ENCODE data around the gene TPRG1L. TPM values are rescaled to one million over a fixed set of nuclear protein-coding genes. Genes with fewer than 3 reads are reported as not detected.
"Not testable (repeated sequence)": the region's sequence is repeated elsewhere in the genome, so short reads cannot be mapped to it uniquely, and the experiment has no call there.

The TPRG1L gene
- total RNA-seq (2014; rRNA removed; shearing (Covaris generic)), result 19.6 and 22.0 TPM in 2 replicates

DNA sequence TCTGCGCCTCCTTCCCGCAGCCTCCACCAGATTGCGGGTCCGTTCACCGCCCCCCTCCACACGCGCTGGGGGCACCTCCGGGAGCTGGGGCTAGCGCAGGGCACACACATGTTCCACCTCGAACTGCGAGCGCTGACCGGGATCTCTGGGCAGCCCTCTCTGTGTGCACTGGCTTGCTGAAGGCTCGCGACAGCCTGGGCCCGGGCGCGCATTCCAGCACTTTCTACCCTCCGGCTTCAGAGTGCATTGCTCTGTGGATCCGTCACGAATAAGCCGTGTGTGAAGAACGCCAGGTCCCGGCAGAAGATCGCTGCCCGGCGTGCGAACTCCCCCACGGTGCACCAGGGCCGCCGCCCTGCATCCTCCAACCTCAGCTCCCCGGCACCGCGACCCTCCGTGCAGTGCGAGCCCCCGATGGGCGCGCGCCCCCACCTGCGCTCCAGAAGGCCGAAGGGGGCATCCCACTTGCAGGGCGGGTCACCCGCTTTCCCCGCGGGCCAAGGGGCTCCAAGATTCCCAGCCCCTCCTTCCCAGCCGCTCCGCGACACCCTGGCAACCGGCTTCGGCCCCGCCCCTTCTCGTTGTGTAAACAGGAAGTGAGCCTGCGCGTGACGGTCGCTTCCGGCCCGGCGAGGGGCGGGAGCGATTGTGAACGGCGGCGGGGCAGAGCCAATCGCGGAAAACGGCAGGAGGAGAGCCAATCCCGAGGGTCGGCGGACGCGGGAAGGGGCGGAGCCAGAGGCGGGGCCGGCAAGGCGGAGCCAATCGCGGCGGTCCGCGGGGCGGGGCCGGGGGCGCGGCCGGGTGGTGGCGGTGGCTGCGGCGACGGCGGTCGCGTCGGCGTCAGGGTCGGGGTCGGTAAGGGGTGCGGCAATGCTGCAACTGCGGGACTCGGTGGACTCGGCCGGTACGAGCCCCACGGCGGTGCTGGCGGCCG lies at the start of gene TPRG1L:
TSS of gene TPRG1L (plus strand) at position 816 of the 937 bp plus-strand sequence. CDS start at position 874, 58 bp downstream.
- peak within 1 kb of the TSS; percentile 88 for H3K4me3 ChIP-seq (ENCODE audit: insufficient read depth, low read depth, low read length)

DNA sequence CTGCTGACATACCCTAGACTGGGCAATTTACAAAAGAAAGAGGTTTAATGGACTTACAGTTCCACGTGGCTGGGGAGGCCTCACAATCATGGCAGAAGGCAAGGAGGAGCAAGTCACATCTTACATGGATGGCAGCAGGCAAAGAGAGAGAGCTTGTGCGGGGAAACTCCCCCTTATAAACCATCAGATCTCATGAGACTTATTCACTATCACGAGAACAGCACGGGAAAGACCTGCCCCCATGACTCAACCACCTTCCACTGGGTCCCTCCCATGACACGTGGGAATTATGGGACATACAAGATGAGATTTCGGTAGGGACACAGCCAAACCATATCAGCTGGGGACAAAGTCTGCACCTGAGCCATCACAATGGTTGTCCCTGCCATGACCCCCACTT lies 49.3 kb upstream of the TPRG1L start:
- not testable (repeated sequence) for H3K27me3 ChIP-seq (ENCODE audit: control insufficient read depth, insufficient read depth, low read length); DNase-seq; H3K36me3 ChIP-seq (replicated peaks; ENCODE audit: control insufficient read depth, insufficient read depth, low read length); H3K4me3 ChIP-seq (ENCODE audit: insufficient read depth, low read depth, low read length)

More for the DNA sequence above, at the start of gene TPRG1L:
- peaks cover 1% of the 10 kb centered on the region for H3K36me3 ChIP-seq (replicated peaks; ENCODE audit: control insufficient read depth, insufficient read depth, low read length)
- peaks cover 5% of the 10 kb centered on the region for H3K27me3 ChIP-seq (ENCODE audit: control insufficient read depth, insufficient read depth, low read length)
- DNase-seq, result peak; percentile 100

DNA sequence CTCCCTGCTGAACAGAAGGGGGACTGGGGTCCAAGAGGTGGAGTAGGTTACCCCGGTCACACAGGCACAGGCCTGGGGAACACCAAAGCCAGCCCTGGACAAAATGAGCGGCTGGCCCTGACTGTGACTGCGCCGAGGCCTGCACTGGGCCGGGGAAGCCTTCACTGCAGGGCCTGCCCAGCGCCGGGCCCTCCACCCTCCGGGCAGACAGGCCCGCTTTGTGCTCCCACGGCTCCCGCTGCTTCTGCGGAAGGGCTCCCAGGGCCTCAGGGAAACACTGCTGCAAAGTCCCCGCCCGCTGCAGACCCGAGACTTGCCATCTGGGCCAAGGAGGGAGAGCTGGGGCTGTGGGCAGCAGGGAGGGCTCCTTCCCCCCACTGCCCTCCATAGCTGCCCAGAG lies 48.8 kb upstream of the TPRG1L start:
- Histone ChIP-seq H3K36me3 (replicated peaks; ENCODE audit: control insufficient read depth, insufficient read depth, low read length) (no peaks in the 10 kb centered on the region), H3K4me3 (ENCODE audit: insufficient read depth, low read depth, low read length) (no peak overlapping the region), H3K27me3 (ENCODE audit: control insufficient read depth, insufficient read depth, low read length) (no peaks in the 10 kb centered on the region)
- DNase-seq, result no peak

DNA sequence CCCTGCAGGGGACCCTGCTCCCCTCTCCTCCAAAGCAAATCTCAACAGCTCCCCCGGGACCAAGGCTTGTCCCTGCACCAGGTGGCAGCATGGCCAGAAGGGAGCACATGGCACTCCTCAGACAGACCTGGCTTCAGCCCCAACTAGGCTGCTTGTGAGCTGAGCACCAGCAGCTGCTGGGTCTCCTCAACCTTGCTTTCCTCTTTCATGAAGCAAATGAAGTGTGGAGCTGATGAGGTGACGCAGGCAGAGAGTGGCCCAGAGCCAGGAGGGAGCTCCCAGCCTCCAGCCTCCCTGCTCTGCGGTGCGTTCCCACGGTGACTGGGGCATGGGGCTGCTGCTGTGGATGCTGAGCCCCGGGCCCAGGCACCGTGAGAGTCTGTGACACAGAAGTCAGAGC lies 47.5 kb upstream of the TPRG1L start:
- no peak for DNase-seq
- Histone ChIP-seq H3K36me3 (replicated peaks; ENCODE audit: control insufficient read depth, insufficient read depth, low read length) (no peaks in the 10 kb centered on the region), H3K27me3 (ENCODE audit: control insufficient read depth, insufficient read depth, low read length) (no peaks in the 10 kb centered on the region), H3K4me3 (ENCODE audit: insufficient read depth, low read depth, low read length) (no peak overlapping the region)

DNA sequence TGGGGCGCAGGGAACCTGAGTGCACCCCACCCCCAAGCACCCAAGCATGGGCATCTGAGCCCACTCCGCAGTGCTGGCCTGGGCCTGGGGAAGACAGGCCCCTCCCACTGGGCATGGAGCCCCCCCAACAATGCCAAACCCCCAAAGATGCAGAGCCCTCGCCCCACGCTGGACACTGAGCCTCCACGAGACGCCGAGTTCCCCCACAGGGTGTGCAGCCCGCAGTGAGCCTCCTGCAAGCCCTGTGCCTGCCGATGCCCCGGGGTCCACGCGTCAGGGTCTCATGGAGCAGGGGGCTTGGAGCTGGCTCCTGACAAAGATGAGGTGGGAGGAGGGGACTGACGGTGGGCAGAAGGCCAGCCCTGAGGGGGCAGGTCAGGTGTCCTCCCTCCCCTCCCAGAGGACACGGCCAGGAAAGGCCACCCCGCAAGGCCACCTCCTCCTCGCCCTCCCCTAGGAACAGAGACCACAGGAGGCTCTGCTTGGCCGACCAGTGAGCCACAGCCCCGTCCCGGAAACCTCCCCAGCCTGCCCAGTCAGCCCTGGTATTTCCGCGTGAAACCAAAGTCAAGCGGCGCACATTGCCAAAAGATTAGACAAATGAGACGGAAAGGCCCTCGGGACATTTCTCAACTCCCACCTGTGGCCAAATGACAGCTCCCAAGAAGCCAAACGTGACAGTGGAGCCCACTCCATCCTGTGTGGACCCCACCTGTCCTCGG lies 46.9 kb upstream of the TPRG1L start:
- no peak for DNase-seq
- no peaks in the 10 kb centered on the region for H3K36me3 ChIP-seq (replicated peaks; ENCODE audit: control insufficient read depth, insufficient read depth, low read length)

DNA sequence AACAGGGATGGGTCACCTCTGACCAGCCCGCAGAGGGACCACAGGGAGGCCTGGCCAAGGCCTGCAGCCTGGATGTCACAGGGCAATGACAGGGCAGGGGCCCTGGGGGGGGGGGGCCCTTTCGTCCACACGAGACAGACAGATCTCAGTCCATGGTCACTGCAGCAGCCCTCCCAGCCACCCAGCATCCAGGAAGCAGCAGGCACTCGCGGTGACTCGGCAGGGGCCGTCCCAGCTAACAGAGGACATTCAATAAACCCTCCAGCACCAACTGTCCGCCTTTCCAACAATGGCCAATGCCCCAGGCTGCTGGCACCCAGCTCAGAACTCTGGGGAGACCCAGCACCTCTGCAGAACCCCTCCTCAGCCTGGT lies 46.4 kb upstream of the TPRG1L start:
- no peaks in the 10 kb centered on the region for H3K36me3 ChIP-seq (replicated peaks; ENCODE audit: control insufficient read depth, insufficient read depth, low read length)
- no peak overlapping the region for H3K4me3 ChIP-seq (ENCODE audit: insufficient read depth, low read depth, low read length)
- no peak for DNase-seq
- no peaks in the 10 kb centered on the region for H3K27me3 ChIP-seq (ENCODE audit: control insufficient read depth, insufficient read depth, low read length)

More for the DNA sequence above, 46.9 kb upstream of the TPRG1L start:
- H3K27me3 ChIP-seq (ENCODE audit: control insufficient read depth, insufficient read depth, low read length), result no peaks in the 10 kb centered on the region
- no peak overlapping the region for H3K4me3 ChIP-seq (ENCODE audit: insufficient read depth, low read depth, low read length)

DNA sequence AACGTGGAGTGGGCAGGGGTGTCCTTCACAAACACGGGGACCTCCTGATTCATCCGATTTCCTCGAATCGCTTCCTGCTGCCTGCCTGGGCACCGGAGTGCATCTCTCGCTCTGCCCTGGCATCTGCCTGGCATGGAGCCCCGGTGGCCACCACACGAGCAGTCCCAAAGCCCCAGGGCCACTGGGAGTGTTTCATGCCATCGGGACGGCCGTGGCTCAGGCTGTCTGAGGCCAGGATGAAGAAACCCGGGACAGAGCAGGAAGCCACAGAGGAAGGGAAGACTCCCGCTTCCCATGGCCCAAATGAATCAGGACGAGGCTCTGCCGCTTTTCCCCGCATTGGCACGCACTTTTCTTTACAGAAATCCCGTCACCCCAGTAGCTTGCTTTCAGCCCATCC lies 45.9 kb upstream of the TPRG1L start:
- no peak for DNase-seq
- Histone ChIP-seq H3K27me3 (ENCODE audit: control insufficient read depth, insufficient read depth, low read length) (no peaks in the 10 kb centered on the region), H3K4me3 (ENCODE audit: insufficient read depth, low read depth, low read length) (no peak overlapping the region), H3K36me3 (replicated peaks; ENCODE audit: control insufficient read depth, insufficient read depth, low read length) (no peaks in the 10 kb centered on the region)

DNA sequence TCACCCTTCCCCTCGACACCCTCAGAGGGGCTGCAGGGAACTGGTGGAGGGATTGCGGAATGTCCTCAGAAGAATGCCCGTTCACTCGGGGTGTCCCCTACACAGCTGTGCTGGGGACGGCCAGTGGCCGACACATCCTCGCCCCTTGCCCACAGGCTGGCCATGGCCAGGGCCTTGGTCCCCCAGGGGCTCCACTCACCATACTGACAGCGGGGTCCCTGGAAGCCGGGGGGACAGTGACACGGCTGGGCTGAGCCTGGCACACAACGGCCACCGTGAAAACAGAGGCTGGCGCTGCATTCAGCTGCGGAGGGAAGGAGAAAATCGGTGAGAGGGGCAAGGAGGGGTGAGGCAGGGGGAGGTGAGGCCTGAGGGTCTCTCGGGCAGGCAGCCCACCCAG lies 45.2 kb upstream of the TPRG1L start:
- Histone ChIP-seq H3K36me3 (replicated peaks; ENCODE audit: control insufficient read depth, insufficient read depth, low read length) (no peaks in the 10 kb centered on the region), H3K27me3 (ENCODE audit: control insufficient read depth, insufficient read depth, low read length) (no peaks in the 10 kb centered on the region), H3K4me3 (ENCODE audit: insufficient read depth, low read depth, low read length) (no peak overlapping the region)
- DNase-seq, result no peak

DNA sequence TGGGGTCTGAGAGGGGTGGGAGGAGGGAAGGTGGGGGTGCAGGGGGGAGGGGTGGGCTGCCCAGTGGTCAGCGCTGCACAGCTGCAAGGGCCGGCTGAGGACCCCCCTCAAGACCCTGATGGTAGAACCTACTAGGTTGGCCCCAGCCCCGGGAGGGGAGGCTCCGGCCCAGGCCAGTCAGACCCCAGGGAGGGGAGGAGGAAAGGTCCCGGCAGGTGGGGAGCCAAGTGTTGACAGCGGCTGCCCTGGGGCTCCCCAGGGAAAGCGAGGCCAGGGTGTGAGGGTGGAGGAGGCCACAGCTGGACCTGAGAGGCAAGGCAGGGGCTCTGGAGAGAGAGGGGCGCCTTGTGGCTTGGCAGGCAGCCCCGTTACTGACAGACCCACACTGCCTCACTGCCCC lies 44.6 kb upstream of the TPRG1L start:
- no peak for DNase-seq
- H3K36me3 ChIP-seq (replicated peaks; ENCODE audit: control insufficient read depth, insufficient read depth, low read length), result no peaks in the 10 kb centered on the region; the same call in 1 of the 2 replicates
- no peak overlapping the region for H3K4me3 ChIP-seq (ENCODE audit: insufficient read depth, low read depth, low read length)
- H3K27me3 ChIP-seq (ENCODE audit: control insufficient read depth, insufficient read depth, low read length), result no peaks in the 10 kb centered on the region

DNA sequence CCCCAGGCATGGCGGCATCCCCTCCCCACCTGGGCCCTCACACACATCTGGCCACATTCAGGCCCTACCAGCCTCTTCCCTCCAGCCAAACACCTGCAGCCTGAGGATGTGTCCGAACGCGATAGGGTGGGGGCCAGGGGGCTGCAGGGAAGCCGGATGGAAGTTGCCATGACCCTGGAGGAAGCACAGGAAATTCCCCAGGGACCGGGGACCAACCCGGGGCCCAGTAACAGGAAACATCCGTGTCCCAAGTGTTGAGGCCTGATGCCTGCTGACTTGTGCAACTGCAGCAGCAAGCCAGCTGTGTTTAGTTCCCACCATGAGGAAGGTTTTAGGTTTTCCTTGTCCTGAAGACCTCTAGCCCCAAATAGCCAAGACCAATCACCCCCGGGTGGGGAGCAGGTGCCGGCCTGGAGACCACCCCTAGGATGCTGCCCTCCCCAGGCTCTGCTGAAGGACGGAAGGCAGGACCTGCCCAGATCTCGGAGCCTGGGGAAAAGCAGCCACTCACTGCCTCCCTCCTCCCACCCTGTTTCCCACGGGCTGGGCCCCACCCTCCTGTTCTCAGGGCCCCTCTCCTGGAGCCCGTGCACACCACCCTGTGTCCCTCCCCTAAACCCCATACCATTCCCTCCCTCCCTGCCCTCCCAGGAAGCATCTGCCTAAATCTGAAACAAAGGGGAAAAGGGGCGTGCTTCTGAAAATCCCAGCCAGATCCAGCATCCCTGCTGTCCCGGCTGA lies 43.3 kb upstream of the TPRG1L start:
- Histone ChIP-seq H3K27me3 (ENCODE audit: control insufficient read depth, insufficient read depth, low read length) (no peaks in the 10 kb centered on the region), H3K36me3 (replicated peaks; ENCODE audit: control insufficient read depth, insufficient read depth, low read length) (no peaks in the 10 kb centered on the region; the same call in none of the 2 replicates), H3K4me3 (ENCODE audit: insufficient read depth, low read depth, low read length) (no peak overlapping the region)
- no peak for DNase-seq

DNA sequence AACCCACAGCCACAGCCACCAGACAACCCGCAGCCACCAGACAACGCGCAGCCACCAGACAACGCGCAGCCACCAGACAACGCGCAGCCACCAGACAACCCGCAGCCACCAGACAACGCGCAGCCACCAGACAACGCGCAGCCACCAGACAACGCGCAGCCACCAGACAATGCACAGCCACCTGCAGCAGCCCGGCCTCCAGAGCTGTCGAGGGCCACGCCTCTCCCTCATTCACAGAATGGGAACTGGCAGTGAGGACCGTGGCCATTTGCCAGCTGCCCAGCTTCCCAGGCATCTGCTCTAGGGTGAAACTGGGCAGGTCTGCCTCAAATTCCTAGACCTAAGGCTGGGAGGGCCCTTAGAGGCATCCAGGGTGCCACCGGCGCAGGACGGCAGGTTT lies 41.1 kb upstream of the TPRG1L start:
- not testable (repeated sequence) for H3K27me3 ChIP-seq (ENCODE audit: control insufficient read depth, insufficient read depth, low read length); DNase-seq; H3K36me3 ChIP-seq (replicated peaks; ENCODE audit: control insufficient read depth, insufficient read depth, low read length); H3K4me3 ChIP-seq (ENCODE audit: insufficient read depth, low read depth, low read length)

DNA sequence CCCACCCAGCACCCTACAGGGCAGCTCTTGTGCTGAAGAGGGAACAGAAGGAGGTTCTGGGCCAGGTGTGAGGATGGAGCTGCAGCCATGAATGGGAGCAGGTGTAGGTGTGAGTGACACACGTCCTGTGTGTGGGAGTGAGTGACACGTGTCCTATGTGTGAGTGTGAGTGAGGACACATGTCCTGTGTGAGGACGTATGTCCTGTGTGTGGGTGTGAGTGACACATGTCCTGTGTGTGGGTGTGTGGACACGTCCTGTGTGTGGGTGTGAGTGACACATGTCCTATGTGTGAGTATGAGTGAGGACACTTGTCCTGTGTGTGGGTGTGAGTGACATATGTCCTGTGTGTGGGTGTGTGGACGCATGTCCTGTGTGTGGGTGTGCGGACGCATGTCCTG lies 39.9 kb upstream of the TPRG1L start:
- no peak for DNase-seq
- Histone ChIP-seq H3K4me3 (ENCODE audit: insufficient read depth, low read depth, low read length) (no peak overlapping the region), H3K36me3 (replicated peaks; ENCODE audit: control insufficient read depth, insufficient read depth, low read length) (no peaks in the 10 kb centered on the region; the same call in none of the 2 replicates), H3K27me3 (ENCODE audit: control insufficient read depth, insufficient read depth, low read length) (no peaks in the 10 kb centered on the region)

DNA sequence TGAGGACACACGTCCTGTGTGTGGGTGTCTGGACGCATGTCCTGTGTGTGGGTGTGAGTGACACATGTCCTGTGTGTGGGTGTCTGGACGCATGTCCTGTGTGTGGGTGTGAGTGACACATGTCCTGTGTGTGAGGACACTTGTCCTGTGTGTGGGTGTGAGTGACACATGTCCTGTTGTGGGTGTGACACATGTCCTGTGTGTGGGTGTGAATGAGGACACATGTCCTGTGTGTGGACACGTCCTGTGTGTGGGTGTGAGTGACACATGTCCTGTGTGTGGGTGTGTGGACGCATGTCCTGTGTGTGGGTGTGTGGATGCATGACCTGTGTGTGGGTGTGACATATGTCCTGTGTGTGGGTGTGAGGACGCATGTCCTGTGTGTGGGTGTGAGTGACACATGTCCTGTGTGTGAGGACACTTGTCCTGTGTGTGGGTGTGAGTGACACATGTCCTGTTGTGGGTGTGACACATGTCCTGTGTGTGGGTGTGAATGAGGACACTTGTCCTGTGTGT lies 39.4 kb upstream of the TPRG1L start:
- not testable (repeated sequence) for H3K27me3 ChIP-seq (ENCODE audit: control insufficient read depth, insufficient read depth, low read length); H3K36me3 ChIP-seq (replicated peaks; ENCODE audit: control insufficient read depth, insufficient read depth, low read length); DNase-seq; H3K4me3 ChIP-seq (ENCODE audit: insufficient read depth, low read depth, low read length)

DNA sequence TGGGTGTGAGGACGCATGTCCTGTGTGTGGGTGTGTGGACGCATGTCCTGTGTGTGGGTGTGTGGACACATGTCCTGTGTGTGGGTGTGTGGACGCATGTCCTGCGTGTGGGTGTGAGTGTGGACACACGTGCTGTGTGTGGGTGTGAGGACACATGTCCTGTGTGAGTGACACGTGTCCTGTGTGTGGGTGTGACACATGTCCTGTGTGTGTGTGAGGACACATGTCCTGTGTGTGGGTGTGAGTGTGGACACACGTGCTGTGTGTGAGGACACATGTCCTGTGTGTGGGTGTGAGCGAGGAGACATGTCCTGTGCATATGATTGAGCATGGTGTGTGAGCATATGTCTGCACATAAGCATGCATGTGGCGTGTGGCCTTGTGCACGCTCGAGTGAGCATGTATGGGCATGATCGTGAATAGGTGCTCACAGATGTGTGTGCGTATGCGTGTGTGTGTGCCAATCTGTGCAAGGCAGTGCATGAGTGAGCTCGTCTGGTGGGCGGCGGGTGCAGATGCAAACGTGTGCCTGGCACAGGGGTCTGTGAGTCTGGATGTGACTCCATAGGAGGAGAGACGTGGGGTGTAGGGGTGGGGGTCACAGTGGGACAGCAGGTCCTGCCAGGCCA lies 38.8 kb upstream of the TPRG1L start:
- H3K36me3 ChIP-seq (replicated peaks; ENCODE audit: control insufficient read depth, insufficient read depth, low read length), result no peaks in the 10 kb centered on the region; the same call in none of the 2 replicates
- no peaks in the 10 kb centered on the region for H3K27me3 ChIP-seq (ENCODE audit: control insufficient read depth, insufficient read depth, low read length)
- H3K4me3 ChIP-seq (ENCODE audit: insufficient read depth, low read depth, low read length), result no peak overlapping the region
- DNase-seq, result no peak

Data from H7 (cell line).